AG09309 (cell line): Measurements from ENCODE around the gene RPLP2.

Experiments
- DNase-seq: peaks from one replicate; pipeline ENCODE4 v3.0.0-alpha.2; 2010; ENCODE audit warnings: low read depth
- H3K4me3 ChIP-seq: 2 replicates; pipeline ENCODE4 v1.5.1; 2011; ENCODE audit warnings: mild to moderate bottlenecking, low read depth, low read length, moderate library complexity; ENCODE audit not compliant: control insufficient read depth
- CTCF ChIP-seq: IDR thresholded peaks from 2 replicates; pipeline ENCODE4 v1.5.1; 2011; ENCODE audit warnings: mild to moderate bottlenecking, low read depth, low read length, inconsistent platforms; ENCODE audit not compliant: insufficient read depth, control insufficient read depth; ENCODE audit errors: missing control alignments

Gene RPLP2

GRCh38 chr11:774873-775592 lies 34.7 kb upstream of the RPLP2 start:
- DNase-seq: no peak
- H3K4me3 ChIP-seq: peak overlapping the region; percentile 16
- no peak for TF ChIP-seq CTCF

- no peak for DNase-seq
- H3K4me3 ChIP-seq: peak overlapping the region; percentile 92
- no peak for TF ChIP-seq CTCF
Measured at GRCh38 chr11:776263-776560, 33.6 kb upstream of the RPLP2 start.

GRCh38 chr11:776561-777287 lies 33.0 kb upstream of the RPLP2 start:
- H3K4me3 ChIP-seq: peak overlapping the region; percentile 92
- no peak for TF ChIP-seq CTCF
- DNase-seq: no peak

- DNase-seq: no peak
- TF ChIP-seq CTCF: no peak
- peak within 1 kb of the TSS; percentile 92 for H3K4me3 ChIP-seq
Measured at GRCh38 chr11:777288-778255, 32.2 kb upstream of the RPLP2 start, which contains the start of gene GATD1. Gene GATD1 (minus strand): TSS chr11:777487. CDS start chr11:777462, 25 bp downstream.

GRCh38 chr11:778976-779954 lies 30.5 kb upstream of the RPLP2 start:
- no peak for DNase-seq
- no peak overlapping the region for H3K4me3 ChIP-seq
- TF ChIP-seq CTCF: no peak
